ENCODE results near the gene VAV1. TPM values are rescaled to one million over a fixed set of nuclear protein-coding genes. Genes with fewer than 3 reads are reported as not detected.

Gene VAV1
- total and polyA plus RNA-seq, 7 experiments from 2014 or later = 26.2 to 132 (median 97.2) TPM

DNA sequence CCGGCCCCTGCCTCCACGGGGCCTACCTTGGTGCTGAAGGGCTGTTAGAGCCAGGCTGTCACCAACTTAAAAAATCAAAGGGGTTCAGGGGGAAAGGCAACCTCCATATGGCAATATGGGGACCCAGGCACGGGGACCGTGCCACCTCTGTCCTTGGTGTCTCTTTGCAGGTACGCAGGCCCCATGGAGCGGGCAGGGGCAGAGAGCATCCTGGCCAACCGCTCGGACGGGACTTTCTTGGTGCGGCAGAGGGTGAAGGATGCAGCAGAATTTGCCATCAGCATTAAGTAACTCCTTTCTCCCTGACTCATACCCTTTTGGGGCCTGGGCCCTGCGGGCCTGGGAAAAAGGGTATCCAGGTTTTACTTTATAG is 75.3 kb downstream of the VAV1 start:
- ATAC-seq = no peak
- Histone ChIP-seq H3K9me3 (ENCODE audit: control insufficient read depth in 2 of 3, low read length in 3 of 3) (no peaks in the 10 kb centered on the region), H3K27ac (ENCODE audit: low read depth, low read length) (no peak overlapping the region), H3K27me3 (ENCODE audit: control insufficient read depth in 2 of 2, insufficient read depth in 2 of 2, low read length in 2 of 2) (no peaks in the 10 kb centered on the region), H3K4me3 (ENCODE audit: low read length) (no peak overlapping the region), H3K4me1 (ENCODE audit: control insufficient read depth in 2 of 2, insufficient read depth in 2 of 2, low read length in 2 of 2) (no peaks in the 10 kb centered on the region), H3K36me3 (ENCODE audit: control insufficient read depth in 2 of 3, insufficient read depth in 3 of 3, low read length in 3 of 3) (peaks cover 0 to 68% (median 14%) of the 10 kb centered on the region in 3 experiments)
- intact Hi-C loops (cut with micrococcal nuclease) = no loop called here
- no peak for DNase-seq
- Mint-ChIP-seq H3K27me3 (no peaks in the 10 kb centered on the region), H3K9me3 (no peaks in the 10 kb centered on the region), H3K36me3 (peaks cover 4 to 35% (median 19%) of the 10 kb centered on the region in 5 donors), H3K4me1 (peaks cover 0 to 4% (median 0%) of the 10 kb centered on the region in 7 donors), H3K27ac (no peak overlapping the region), H3K4me3 (no peak overlapping the region)
- POLR2A ChIA-PET = no interaction called here
- CTCF ChIA-PET = no interaction called here

DNA sequence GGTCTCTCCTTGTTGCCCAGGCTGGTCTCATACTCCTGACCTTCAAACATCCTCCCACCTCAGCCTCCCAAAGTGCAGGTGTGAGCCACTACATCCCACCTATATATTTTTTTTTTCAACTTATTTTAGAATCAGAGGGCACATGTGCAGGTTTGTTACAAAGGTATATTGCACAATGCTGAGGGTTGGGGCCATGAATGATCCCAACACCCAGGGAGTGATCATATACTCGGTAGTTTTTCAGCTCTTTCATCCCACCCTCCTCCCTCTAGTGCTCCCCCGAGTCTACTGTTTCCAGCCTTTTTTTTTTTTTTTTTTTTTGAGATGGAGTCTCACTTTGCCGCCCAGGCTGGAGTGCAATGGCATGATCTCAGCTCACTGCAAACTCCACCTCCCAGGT is 76.5 kb downstream of the VAV1 start:
- DNase-seq (no peak), ATAC-seq (no peak)
- Mint-ChIP-seq H3K4me3 (no peak overlapping the region), H3K9me3 (no peaks in the 10 kb centered on the region), H3K36me3 (peaks cover 2 to 31% (median 15%) of the 10 kb centered on the region in 5 donors), H3K4me1 (peaks cover 0 to 4% (median 0%) of the 10 kb centered on the region in 7 donors), H3K27ac (peak overlapping the region in 3 of 9 donors; percentile 25 to 66 (median 36)), H3K27me3 (no peaks in the 10 kb centered on the region)
- CTCF ChIA-PET = interaction anchor here (0.6 to 0.7 kb wide), 2 partner anchors 38 to 488 kb away, joined by 3 read pairs; no protein-coding TSS in a partner anchor
- POLR2A ChIA-PET = interaction anchor here (0.6 kb wide), 1 partner anchor 143 kb away, joined by 3 read pairs; no protein-coding TSS in a partner anchor
- Histone ChIP-seq H3K27me3 (ENCODE audit: control insufficient read depth in 2 of 2, insufficient read depth in 2 of 2, low read length in 2 of 2) (no peaks in the 10 kb centered on the region), H3K9me3 (ENCODE audit: control insufficient read depth in 2 of 3, low read length in 3 of 3) (no peaks in the 10 kb centered on the region), H3K27ac (ENCODE audit: low read depth, low read length) (no peak overlapping the region), H3K4me3 (ENCODE audit: low read length) (no peak overlapping the region), H3K4me1 (ENCODE audit: control insufficient read depth in 2 of 2, insufficient read depth in 2 of 2, low read length in 2 of 2) (no peaks in the 10 kb centered on the region), H3K36me3 (ENCODE audit: control insufficient read depth in 2 of 3, insufficient read depth in 3 of 3, low read length in 3 of 3) (peaks cover under 1 to 67% (median 16%) of the 10 kb centered on the region in 3 experiments)
- intact Hi-C loops (cut with micrococcal nuclease) = no loop called here

DNA sequence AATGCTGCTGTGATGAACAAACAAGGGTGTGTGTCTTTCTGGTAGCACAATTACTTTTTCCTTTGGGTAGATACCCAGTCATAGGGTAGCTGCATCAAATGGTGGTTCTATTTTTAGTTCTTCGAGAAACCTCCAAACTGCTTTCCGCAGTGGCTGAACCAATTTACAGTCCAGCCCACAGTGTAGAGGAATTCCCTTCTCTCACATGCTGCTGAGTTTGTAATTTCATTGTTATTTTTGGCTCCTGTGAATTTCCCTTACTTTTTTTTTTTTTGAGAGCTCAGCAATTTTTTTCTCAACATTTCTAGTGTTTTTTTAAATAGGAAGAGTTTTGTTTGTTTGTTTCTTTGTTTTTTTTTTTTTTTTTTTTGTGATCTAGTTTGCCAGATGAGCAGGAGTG is 77.4 kb downstream of the VAV1 start:
- POLR2A ChIA-PET = interaction anchor here (1.0 kb wide), 1 partner anchor 113 kb away, joined by 3 read pairs; no protein-coding TSS in a partner anchor
- intact Hi-C loops (cut with micrococcal nuclease) = no loop called here
- H3K27me3 Mint-ChIP-seq = no peaks in the 10 kb centered on the region
- Histone ChIP-seq H3K4me3 (ENCODE audit: low read length) (no peak overlapping the region), H3K9me3 (ENCODE audit: control insufficient read depth in 2 of 3, low read length in 3 of 3) (no peaks in the 10 kb centered on the region), H3K36me3 (ENCODE audit: control insufficient read depth in 2 of 3, insufficient read depth in 3 of 3, low read length in 3 of 3) (peaks cover 10 to 67% (median 24%) of the 10 kb centered on the region in 3 experiments), H3K27me3 (ENCODE audit: control insufficient read depth in 2 of 2, insufficient read depth in 2 of 2, low read length in 2 of 2) (no peaks in the 10 kb centered on the region), H3K27ac (ENCODE audit: low read depth, low read length) (no peak overlapping the region), H3K4me1 (ENCODE audit: control insufficient read depth in 2 of 2, insufficient read depth in 2 of 2, low read length in 2 of 2) (no peaks in the 10 kb centered on the region)
- peaks cover 9 to 34% (median 19%) of the 10 kb centered on the region in 5 donors for H3K36me3 Mint-ChIP-seq
- no peaks in the 10 kb centered on the region for H3K4me1 Mint-ChIP-seq
- H3K4me3 Mint-ChIP-seq = no peak overlapping the region
- no peaks in the 10 kb centered on the region for H3K9me3 Mint-ChIP-seq
- CTCF ChIA-PET = no interaction called here
- DNase-seq = no peak
- no peak for ATAC-seq
- H3K27ac Mint-ChIP-seq = peak overlapping the region in 3 of 9 donors; percentile 22 to 48 (median 28)

DNA sequence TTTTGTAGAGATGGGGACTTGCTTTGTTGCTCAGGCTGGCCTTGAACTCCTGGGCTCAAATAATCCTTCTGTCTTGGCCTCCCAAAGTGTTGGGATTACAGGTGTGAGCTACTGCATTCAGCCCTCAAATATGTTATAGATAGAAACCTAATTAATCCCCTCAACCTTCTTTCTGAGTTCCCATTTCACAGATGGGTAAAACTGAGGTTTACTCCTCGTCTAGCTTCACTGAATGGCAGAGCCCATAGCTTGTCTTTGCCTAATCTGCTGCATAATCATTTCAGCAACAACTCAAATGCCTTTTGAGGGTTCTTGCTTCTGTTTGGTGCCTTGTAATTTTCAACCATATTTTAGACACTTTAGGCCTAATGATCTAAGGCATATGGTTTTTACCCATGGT is 78.9 kb downstream of the VAV1 start:
- DNase-seq (no peak), ATAC-seq (no peak)
- Mint-ChIP-seq H3K27me3 (no peaks in the 10 kb centered on the region), H3K36me3 (peaks cover 23 to 46% (median 34%) of the 10 kb centered on the region in 5 donors), H3K4me1 (no peaks in the 10 kb centered on the region), H3K4me3 (no peak overlapping the region), H3K9me3 (no peaks in the 10 kb centered on the region), H3K27ac (peak overlapping the region in 4 of 9 donors; percentile 19 to 68 (median 35))
- H3K27me3 ChIP-seq (ENCODE audit: control insufficient read depth in 2 of 2, insufficient read depth in 2 of 2, low read length in 2 of 2) = no peaks in the 10 kb centered on the region
- H3K9me3 ChIP-seq (ENCODE audit: control insufficient read depth in 2 of 3, low read length in 3 of 3) = no peaks in the 10 kb centered on the region
- no peak overlapping the region for H3K27ac ChIP-seq (ENCODE audit: low read depth, low read length)
- no peak overlapping the region for H3K4me3 ChIP-seq (ENCODE audit: low read length)
- H3K36me3 ChIP-seq (ENCODE audit: control insufficient read depth in 2 of 3, insufficient read depth in 3 of 3, low read length in 3 of 3) = peaks cover 14 to 81% (median 36%) of the 10 kb centered on the region in 3 experiments
- intact Hi-C loops (cut with micrococcal nuclease) = no loop called here
- ChIA-PET CTCF (interaction anchor here (1.0 to 1.2 kb wide), 2 partner anchors 15 to 113 kb away, joined by 3 to 4 read pairs; no protein-coding TSS in a partner anchor), POLR2A (interaction anchor here (0.6 kb wide), 1 partner anchor 22 kb away, joined by 3 read pairs; no protein-coding TSS in a partner anchor)
- no peaks in the 10 kb centered on the region for H3K4me1 ChIP-seq (ENCODE audit: control insufficient read depth in 2 of 2, insufficient read depth in 2 of 2, low read length in 2 of 2)

DNA sequence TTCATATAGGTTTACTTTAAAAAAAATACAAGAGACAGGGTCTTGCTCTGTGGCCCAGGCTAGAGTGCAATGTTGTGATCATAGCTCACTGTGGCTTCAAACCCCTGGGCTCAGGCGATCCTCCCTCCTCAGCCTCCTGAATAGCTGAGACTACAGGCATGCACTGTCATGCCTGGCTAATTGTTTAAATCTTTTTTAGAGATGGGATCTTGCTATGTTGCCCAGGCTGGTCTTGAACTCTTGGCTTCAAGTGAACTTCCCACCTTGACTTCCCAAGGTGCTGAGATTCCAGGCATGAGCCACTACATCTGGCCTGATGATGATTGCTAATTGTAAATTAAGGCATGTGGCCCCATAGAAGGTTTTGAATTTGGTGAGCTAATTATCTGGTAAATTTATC is 79.5 kb downstream of the VAV1 start:
- Histone ChIP-seq H3K27ac (ENCODE audit: low read depth, low read length) (no peak overlapping the region), H3K36me3 (ENCODE audit: control insufficient read depth in 2 of 3, insufficient read depth in 3 of 3, low read length in 3 of 3) (peaks cover 14 to 85% (median 36%) of the 10 kb centered on the region in 3 experiments), H3K4me1 (ENCODE audit: control insufficient read depth in 2 of 2, insufficient read depth in 2 of 2, low read length in 2 of 2) (no peaks in the 10 kb centered on the region), H3K9me3 (ENCODE audit: control insufficient read depth in 2 of 3, low read length in 3 of 3) (no peaks in the 10 kb centered on the region), H3K4me3 (ENCODE audit: low read length) (no peak overlapping the region), H3K27me3 (ENCODE audit: control insufficient read depth in 2 of 2, insufficient read depth in 2 of 2, low read length in 2 of 2) (no peaks in the 10 kb centered on the region)
- ChIA-PET POLR2A (no interaction called here), CTCF (interaction anchor here (1.0 to 1.2 kb wide), 2 partner anchors 14 to 114 kb away, joined by 3 to 4 read pairs; no protein-coding TSS in a partner anchor)
- no peaks in the 10 kb centered on the region for H3K27me3 Mint-ChIP-seq
- intact Hi-C loops (cut with micrococcal nuclease) = no loop called here
- peaks cover 23 to 51% (median 39%) of the 10 kb centered on the region in 5 donors for H3K36me3 Mint-ChIP-seq
- no peaks in the 10 kb centered on the region for H3K9me3 Mint-ChIP-seq
- no peak overlapping the region for H3K4me3 Mint-ChIP-seq
- DNase-seq (no peak), ATAC-seq (no peak)
- peak overlapping the region in 3 of 9 donors; percentile 19 to 68 (median 54) for H3K27ac Mint-ChIP-seq
- no peaks in the 10 kb centered on the region for H3K4me1 Mint-ChIP-seq

DNA sequence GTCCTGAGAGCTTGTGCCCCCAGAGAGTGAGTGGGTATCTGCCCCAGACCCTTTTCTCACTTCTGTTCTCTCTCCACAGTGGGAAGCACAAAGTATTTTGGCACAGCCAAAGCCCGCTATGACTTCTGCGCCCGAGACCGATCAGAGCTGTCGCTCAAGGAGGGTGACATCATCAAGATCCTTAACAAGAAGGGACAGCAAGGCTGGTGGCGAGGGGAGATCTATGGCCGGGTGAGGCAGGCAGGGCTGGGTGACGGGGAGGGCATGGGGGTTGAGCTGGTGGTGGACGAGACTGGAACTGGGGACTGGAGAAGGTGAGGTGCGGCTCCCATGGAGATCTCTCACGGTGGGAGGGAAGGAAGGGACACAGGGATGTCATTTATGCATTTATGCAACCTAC is 81.4 kb downstream of the VAV1 start:
- no peaks in the 10 kb centered on the region for H3K27me3 ChIP-seq (ENCODE audit: control insufficient read depth in 2 of 2, insufficient read depth in 2 of 2, low read length in 2 of 2)
- Mint-ChIP-seq H3K9me3 (no peaks in the 10 kb centered on the region), H3K27me3 (no peaks in the 10 kb centered on the region), H3K4me3 (no peak overlapping the region), H3K27ac (peak overlapping the region in 5 of 9 donors; percentile 15 to 84 (median 66)), H3K36me3 (peaks cover 23 to 51% (median 39%) of the 10 kb centered on the region in 5 donors), H3K4me1 (no peaks in the 10 kb centered on the region)
- ATAC-seq (no peak), DNase-seq (no peak)
- H3K4me3 ChIP-seq (ENCODE audit: low read length) = no peak overlapping the region
- H3K4me1 ChIP-seq (ENCODE audit: control insufficient read depth in 2 of 2, insufficient read depth in 2 of 2, low read length in 2 of 2) = no peaks in the 10 kb centered on the region
- H3K9me3 ChIP-seq (ENCODE audit: control insufficient read depth in 2 of 3, low read length in 3 of 3) = no peaks in the 10 kb centered on the region
- peaks cover 14 to 73% (median 36%) of the 10 kb centered on the region in 3 experiments for H3K36me3 ChIP-seq (ENCODE audit: control insufficient read depth in 2 of 3, insufficient read depth in 3 of 3, low read length in 3 of 3)
- ChIA-PET POLR2A (interaction anchor here (0.7 kb wide), 1 partner anchor 36 kb away, joined by 6 read pairs; no protein-coding TSS in a partner anchor), CTCF (no interaction called here)
- intact Hi-C loops (cut with micrococcal nuclease) = no loop called here
- H3K27ac ChIP-seq (ENCODE audit: low read depth, low read length) = no peak overlapping the region

DNA sequence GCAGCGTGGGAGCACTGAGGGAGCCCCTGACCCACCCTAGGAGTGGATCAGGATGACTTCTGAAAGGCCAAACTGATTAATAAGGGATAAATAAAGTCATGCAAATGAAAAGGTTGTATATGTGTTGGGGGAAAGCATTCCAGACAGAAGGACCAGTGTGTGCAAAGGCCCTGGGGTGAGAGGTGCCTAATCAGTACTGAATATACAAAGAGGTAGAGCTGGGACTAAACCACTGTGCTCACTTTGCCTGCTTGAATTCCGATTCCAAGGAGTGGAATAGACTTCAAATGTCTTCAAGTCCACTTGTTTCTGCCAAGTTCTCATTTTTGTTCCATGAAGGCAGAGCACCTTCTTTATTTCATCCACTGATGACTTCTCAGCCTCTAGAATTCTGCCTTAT is 82.2 kb downstream of the VAV1 start:
- H3K27me3 Mint-ChIP-seq = no peaks in the 10 kb centered on the region
- H3K27me3 ChIP-seq (ENCODE audit: control insufficient read depth in 2 of 2, insufficient read depth in 2 of 2, low read length in 2 of 2) = no peaks in the 10 kb centered on the region
- no peak for DNase-seq
- CTCF ChIA-PET = no interaction called here
- no peak overlapping the region for H3K27ac ChIP-seq (ENCODE audit: low read depth, low read length)
- H3K9me3 ChIP-seq (ENCODE audit: control insufficient read depth in 2 of 3, low read length in 3 of 3) = no peaks in the 10 kb centered on the region
- ATAC-seq = no peak
- H3K9me3 Mint-ChIP-seq = no peaks in the 10 kb centered on the region
- peaks cover 14 to 64% (median 32%) of the 10 kb centered on the region in 3 experiments for H3K36me3 ChIP-seq (ENCODE audit: control insufficient read depth in 2 of 3, insufficient read depth in 3 of 3, low read length in 3 of 3)
- H3K4me1 Mint-ChIP-seq = no peaks in the 10 kb centered on the region
- peaks cover 23 to 48% (median 39%) of the 10 kb centered on the region in 5 donors for H3K36me3 Mint-ChIP-seq
- intact Hi-C loops (cut with micrococcal nuclease) = no loop called here
- no peak overlapping the region for H3K4me3 ChIP-seq (ENCODE audit: low read length)
- no peak overlapping the region for H3K4me3 Mint-ChIP-seq
- no peaks in the 10 kb centered on the region for H3K4me1 ChIP-seq (ENCODE audit: control insufficient read depth in 2 of 2, insufficient read depth in 2 of 2, low read length in 2 of 2)
- H3K27ac Mint-ChIP-seq = peak overlapping the region in 5 of 9 donors; percentile 0 to 84 (median 46)
- POLR2A ChIA-PET = no interaction called here
